GM21619 (cell line): ENCODE data around the gene HECTD4.
"Not testable (repeated sequence)": the region's sequence is repeated elsewhere in the genome, so short reads cannot be mapped to it uniquely, and the experiment has no call there.

Experiments used
- ATAC-seq: cut with Tn5 transposase; IDR thresholded peaks from one replicate; pipeline ENCODE4 v1.9.1; 2021; ENCODE audit not compliant: unreplicated experiment

Gene HECTD4

DNA sequence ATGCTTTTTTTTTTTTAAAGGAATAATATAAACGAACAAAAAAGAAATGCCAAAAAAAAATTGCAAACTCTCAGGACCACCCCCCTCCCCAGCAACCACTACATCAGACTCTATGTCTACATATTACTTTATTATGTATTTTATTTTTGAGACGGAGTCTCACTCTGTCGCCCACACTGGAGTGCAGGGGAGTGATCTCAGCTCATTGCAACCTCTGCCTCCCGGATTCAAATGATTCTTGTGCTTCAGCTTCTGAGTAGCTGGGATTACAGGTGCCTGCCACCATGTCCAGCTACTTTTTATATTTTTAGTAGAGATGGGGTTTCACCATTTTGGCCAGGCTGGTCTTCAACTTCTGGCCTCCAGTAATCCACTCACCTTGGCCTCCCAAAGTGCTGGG, 22.9 kb downstream of the HECTD4 start:
- ATAC-seq = no peak

DNA sequence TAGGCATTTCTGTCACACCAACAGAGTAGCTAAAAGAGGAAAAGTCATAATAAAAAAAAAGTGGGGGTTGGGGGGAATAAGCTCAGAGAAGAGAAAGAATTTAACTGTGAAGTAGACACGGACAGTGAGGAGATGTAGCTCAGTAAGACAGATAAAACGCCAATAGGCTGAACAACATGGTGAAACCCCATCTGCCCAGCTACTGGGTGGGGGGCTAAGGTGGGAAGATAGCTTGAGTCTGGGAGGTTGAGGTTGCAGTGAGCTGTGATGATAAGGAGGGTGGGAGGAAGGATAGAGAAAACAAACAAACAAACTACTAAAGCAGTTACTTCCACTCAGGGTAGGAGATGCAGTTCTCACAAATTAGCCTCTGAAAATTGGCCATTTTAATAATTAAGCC, 25.0 kb downstream of the HECTD4 start:
- no peak for ATAC-seq

GRCh38 chr12:112354399-112354798, 27.8 kb downstream of the HECTD4 start:
- no peak for ATAC-seq

DNA sequence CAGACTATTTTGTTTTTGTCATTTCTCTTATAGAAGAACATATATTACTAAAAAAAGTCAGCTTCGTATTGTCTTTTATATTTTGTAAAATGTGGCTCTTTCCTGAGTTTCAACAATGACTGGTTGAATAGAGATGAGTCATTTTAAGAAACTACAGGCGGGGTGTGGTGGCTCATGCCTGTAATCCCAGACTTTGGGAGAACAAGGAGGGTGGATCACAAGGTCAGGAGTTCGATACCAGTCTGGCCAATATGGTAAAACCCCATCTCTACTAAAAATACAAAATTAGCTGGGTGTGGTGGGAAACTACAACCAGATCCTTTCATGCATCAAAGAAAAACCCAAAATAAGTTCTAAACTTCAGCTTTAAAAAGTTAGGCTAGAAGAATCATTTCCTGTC, 28.8 kb downstream of the HECTD4 start:
- no peak for ATAC-seq

DNA sequence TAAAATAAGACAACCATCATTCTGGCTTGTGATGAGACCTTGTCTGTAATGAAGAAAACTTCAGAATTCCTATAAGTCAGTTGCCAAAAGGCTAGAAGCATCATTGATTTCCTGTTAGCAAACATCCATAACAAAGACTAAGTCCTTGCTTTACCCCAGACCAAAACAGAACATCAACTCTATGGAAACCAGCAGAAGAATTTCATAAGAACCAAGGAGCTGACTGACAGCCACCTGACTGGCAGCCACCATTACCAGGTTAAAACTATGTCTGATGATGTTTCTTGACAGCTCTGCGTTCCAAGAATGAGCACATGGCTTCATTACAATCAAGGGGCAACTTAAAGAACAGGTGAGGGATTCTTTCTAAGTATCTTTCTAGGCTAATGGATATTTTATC, 29.3 kb downstream of the HECTD4 start:
- ATAC-seq = no peak

DNA sequence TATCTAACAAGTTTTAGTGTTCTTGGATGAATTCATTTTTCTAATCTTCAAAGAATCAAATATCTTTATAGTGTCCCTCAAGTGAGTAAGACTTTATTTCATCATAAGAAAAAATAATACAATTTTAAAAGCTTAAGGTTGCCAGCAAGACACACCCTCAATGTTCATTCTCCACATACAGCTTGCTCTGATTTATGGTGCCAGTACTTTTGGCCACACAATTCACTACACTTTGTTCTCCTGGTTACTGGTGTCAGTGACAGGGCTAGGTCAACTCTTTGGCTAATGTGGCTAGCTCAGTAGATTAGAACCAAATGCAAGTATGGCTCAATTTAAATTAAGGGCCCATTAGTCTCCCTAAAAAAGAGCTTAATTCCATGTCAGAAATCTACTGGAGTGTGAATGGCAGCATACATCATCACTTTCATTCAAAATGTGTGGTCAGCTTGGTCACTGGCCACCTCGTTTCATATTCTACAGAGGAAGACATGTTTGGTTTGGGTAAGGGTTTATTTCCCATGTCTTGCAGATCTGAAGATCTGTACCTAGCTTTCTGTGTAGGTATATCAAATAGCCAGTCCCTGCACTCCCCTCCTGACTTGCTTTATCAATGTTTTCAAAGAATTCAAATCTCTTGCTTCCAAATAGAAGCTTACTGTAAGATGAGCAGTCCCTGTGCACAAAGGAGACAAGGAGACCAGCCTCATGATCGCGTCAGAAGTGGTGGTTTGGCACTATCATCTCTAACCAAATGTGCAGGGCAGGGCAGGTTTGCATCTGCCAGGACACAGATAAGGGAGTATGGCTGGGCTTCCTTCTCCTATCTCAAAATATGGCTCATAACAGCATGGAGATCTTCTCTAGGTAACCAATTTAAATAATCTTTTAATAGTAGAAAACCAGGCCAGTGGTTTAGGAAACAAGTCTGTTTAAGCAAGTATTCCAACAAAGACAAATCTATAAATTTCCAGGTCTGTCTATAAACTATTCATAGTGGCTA, 31.3 kb downstream of the HECTD4 start:
- no peak for ATAC-seq

DNA sequence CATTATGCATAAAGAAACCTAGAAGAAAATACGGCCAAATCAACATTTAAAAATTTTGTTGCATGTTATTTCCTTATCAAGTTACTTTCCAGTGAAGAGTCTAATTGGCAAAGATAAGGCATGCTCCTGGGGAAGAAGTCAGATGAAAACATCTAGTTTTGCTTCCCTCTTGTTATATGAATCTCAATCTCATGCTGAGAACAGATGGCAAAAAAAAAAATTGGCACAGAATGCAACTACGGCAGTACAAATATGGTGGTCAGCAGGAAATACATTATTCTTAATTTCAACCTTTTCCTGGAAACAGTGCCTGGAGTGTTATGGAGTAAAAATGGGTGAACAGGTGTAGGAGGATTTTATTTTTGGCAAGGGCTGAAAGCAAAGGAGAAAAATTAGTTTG, 32.8 kb downstream of the HECTD4 start:
- no peak for ATAC-seq

- ATAC-seq = not testable (repeated sequence)
Observed at GRCh38 chr12:112348926-112349325, 33.3 kb downstream of the HECTD4 start.

GRCh38 chr12:112347581-112347982, 34.6 kb downstream of the HECTD4 start:
- peak; percentile 48 for ATAC-seq

GRCh38 chr12:112346194-112346593, 36.0 kb downstream of the HECTD4 start:
- no peak for ATAC-seq

GRCh38 chr12:112344220-112344619, 38.0 kb downstream of the HECTD4 start:
- ATAC-seq = no peak

DNA sequence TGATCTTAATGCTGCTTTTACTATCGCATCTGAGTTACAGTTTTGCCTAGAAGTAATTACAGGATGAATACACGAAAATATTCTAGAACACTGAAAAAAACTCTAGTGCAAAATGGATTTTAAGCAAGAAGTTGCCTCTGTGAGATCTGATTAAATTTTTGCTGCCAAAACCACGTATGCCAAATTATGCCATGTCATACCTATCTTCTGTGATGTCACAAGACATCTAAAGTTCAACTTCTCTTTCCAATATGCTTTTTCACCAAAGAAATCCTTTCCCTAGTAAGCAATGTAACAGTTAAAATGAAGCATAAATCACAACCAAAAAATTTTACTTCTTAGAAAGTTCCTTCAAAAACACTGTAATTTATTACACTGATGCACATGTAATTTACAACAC, 39.6 kb downstream of the HECTD4 start:
- ATAC-seq = no peak

DNA sequence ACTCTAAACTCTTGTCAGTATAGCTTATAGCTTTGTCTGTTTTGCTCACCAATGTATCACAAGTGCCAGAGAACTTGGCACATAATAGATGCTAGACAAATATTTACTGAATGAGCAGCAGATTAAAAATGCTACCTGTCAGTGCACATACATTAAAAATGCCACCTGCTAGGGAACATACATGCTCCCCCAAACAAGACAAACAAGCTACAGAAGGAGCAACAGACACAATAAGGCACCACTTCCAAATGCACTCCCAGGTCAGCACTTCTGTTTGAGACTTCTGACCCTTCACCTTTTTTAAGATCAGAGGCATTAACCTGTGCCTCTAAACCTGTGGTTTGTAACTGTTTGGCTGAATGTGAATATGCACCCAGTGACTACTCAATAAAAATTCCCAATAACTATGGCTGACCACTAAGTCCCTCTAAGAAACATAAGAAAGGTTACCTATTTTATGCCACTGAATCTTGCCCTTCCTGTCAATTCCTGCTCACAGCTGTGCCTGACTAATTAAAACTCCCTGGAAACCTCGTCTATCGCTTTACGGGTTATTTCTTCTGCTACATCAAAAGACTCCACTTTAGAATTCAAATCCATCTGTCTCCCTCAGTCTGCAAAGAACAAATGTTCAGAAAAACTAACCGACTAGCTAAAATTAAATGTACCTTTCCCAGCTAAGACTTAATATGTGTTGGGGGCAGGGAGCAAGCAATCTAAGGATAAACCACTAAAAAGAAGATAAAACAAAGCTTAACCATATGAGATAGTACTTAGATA, 41.0 kb downstream of the HECTD4 start:
- no peak for ATAC-seq

GRCh38 chr12:112340230-112340629, 42.0 kb downstream of the HECTD4 start:
- ATAC-seq = no peak

- not testable (repeated sequence) for ATAC-seq
Observed at GRCh38 chr12:112334999-112335398, 47.2 kb downstream of the HECTD4 start.

GRCh38 chr12:112333019-112333418, 49.2 kb downstream of the HECTD4 start:
- no peak for ATAC-seq

GRCh38 chr12:112331886-112332285, 50.3 kb downstream of the HECTD4 start:
- no peak for ATAC-seq

DNA sequence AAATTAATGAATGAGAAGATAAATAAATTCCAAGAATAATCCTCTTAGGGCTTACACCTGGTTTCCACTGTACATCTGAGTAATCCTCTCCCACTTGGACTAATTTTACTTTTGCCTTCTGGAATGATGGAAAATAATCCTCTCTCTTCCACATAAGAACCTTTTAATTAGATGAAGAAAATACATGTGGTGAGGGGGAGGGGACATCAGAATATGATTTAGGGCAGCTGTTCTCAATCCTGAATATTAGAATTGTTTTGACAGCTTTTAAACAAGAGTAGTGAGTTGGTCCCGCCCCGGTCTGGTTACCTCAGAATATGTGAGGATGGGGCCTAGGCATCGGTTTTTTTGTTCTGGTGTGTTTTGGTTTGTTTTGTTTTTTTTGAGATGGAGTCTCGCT, 51.5 kb downstream of the HECTD4 start:
- ATAC-seq = no peak

DNA sequence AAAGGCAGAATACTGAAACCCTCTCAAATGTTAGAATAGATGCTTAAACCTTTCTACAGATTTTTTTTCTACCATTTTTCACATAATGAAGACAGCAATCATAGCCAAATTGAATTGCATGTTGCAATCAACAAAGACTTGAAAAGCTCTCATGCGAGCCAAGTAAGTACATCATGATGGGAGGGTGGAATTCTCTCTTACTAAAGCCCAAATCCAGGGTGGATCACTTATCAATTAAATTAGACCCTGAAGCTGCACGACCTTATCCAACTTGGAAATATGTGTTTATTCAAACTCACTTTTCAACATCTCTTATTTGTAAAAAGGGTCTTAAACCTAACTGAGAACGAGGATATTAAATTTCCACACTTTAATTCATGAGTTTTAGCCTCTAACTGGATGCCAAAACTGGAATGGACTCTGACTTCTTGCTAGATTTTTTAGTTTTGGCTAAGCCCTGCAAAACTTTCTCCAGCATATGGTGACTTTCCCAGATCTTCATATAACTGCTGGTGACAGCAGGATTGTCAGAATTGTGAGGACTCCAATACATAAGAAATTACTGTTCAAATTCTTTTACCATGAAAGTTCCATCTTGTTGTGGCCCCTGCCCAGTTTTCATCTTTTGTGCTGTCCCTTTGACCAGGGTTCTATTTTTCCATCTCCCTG, 53.6 kb downstream of the HECTD4 start:
- no peak for ATAC-seq

- no peak for ATAC-seq
Observed at GRCh38 chr12:112327209-112327938, 54.9 kb downstream of the HECTD4 start.
